Measurements from ENCODE around the gene NHP2.

NHP2 gene

GRCh38 chr5:178123966-178124925 is 29.4 kb downstream of the NHP2 start:
- no peak for DNase-seq (ENCODE audit: low spot score)
- Histone ChIP-seq H3K9me3 (replicated peaks in 1 of 2; ENCODE audit: control insufficient read depth in 2 of 2, insufficient read depth in 1 of 2, low read depth in 1 of 2, low read length in 2 of 2) (no peaks in the 10 kb centered on the region), H3K79me1 (ENCODE audit: low read depth, low read length) (no peaks in the 10 kb centered on the region), H3K14ac (ENCODE audit: low read length) (peak overlapping the region; percentile 71), H4K8ac (ENCODE audit: low read depth, low read length) (no peak overlapping the region), H2BK5ac (ENCODE audit: low read length) (peak overlapping the region; percentile 60), H2AFZ (ENCODE audit: low read length) (no peak overlapping the region), H3K18ac (ENCODE audit: low read length) (peak overlapping the region; percentile 78), H2BK120ac (ENCODE audit: low read depth, low read length) (peak overlapping the region; percentile 89), H3K27me3 (ENCODE audit: control insufficient read depth in 3 of 3, insufficient read depth in 3 of 3, low read depth in 1 of 3, low read length in 3 of 3) (no peaks in the 10 kb centered on the region), H3K4me1 (ENCODE audit: control insufficient read depth in 2 of 2, insufficient read depth in 1 of 2, low read depth in 1 of 2, low read length in 2 of 2) (peaks cover 8 to 9% of the 10 kb centered on the region in 2 donors), H2BK15ac (ENCODE audit: low read length) (peak overlapping the region; percentile 98), H2AK5ac (ENCODE audit: low read depth, low read length) (peak overlapping the region; percentile 20), H3K9ac (ENCODE audit: low read depth, low read length, poor library complexity) (no peak overlapping the region), H2BK12ac (ENCODE audit: low read length) (peak overlapping the region; percentile 41), H3K23ac (ENCODE audit: low read depth, low read length, poor library complexity) (peak overlapping the region; percentile 89), H3K4ac (ENCODE audit: low read length) (peak overlapping the region; percentile 84), H4K91ac (ENCODE audit: low read depth, low read length, poor library complexity) (no peak overlapping the region), H3K27ac (replicated peaks; ENCODE audit: low read length) (no peak overlapping the region), H3K4me3 (ENCODE audit: low read length in 2 of 2) (no peak overlapping the region), H3K36me3 (replicated peaks in 1 of 2; ENCODE audit: control insufficient read depth in 2 of 2, insufficient read depth in 2 of 2, low read length in 2 of 2) (peaks cover 3 to 28% of the 10 kb centered on the region in 2 donors), H3K4me2 (ENCODE audit: insufficient read depth, low read length, poor library complexity, severe bottlenecking) (no peak overlapping the region)
- no CpG with 5 or more reads among the region's 18 CpGs for WGBS, 2 donors (ENCODE audit: extremely low coverage in 2 of 2, insufficient read length in 2 of 2, insufficient replicate concordance in 1 of 2)

GRCh38 chr5:178123094-178123965 is 30.4 kb downstream of the NHP2 start:
- H2BK120ac ChIP-seq (ENCODE audit: low read depth, low read length): no peak overlapping the region
- H3K4me1 ChIP-seq (ENCODE audit: control insufficient read depth in 2 of 2, insufficient read depth in 1 of 2, low read depth in 1 of 2, low read length in 2 of 2): peaks cover 9% of the 10 kb centered on the region in 2 donors
- H4K91ac ChIP-seq (ENCODE audit: low read depth, low read length, poor library complexity): no peak overlapping the region
- no peak overlapping the region for H3K27ac ChIP-seq (replicated peaks; ENCODE audit: low read length)
- no peak overlapping the region for H3K4me3 ChIP-seq (ENCODE audit: low read length in 2 of 2)
- no peaks in the 10 kb centered on the region for H3K9me3 ChIP-seq (replicated peaks in 1 of 2; ENCODE audit: control insufficient read depth in 2 of 2, insufficient read depth in 1 of 2, low read depth in 1 of 2, low read length in 2 of 2)
- peak overlapping the region; percentile 37 for H3K4ac ChIP-seq (ENCODE audit: low read length)
- peak overlapping the region; percentile 21 for H2BK5ac ChIP-seq (ENCODE audit: low read length)
- H2BK12ac ChIP-seq (ENCODE audit: low read length): no peak overlapping the region
- DNase-seq (ENCODE audit: low spot score): no peak
- no peaks in the 10 kb centered on the region for H3K27me3 ChIP-seq (ENCODE audit: control insufficient read depth in 3 of 3, insufficient read depth in 3 of 3, low read depth in 1 of 3, low read length in 3 of 3)
- H2BK15ac ChIP-seq (ENCODE audit: low read length): no peak overlapping the region
- no peak overlapping the region for H2AFZ ChIP-seq (ENCODE audit: low read length)
- H3K4me2 ChIP-seq (ENCODE audit: insufficient read depth, low read length, poor library complexity, severe bottlenecking): no peak overlapping the region
- H3K9ac ChIP-seq (ENCODE audit: low read depth, low read length, poor library complexity): peak overlapping the region; percentile 21
- H2AK5ac ChIP-seq (ENCODE audit: low read depth, low read length): peak overlapping the region; percentile 68
- no CpG with 5 or more reads among the region's 13 CpGs for WGBS, 2 donors (ENCODE audit: extremely low coverage in 2 of 2, insufficient read length in 2 of 2, insufficient replicate concordance in 1 of 2)
- H3K18ac ChIP-seq (ENCODE audit: low read length): peak overlapping the region; percentile 48
- no peak overlapping the region for H4K8ac ChIP-seq (ENCODE audit: low read depth, low read length)
- H3K14ac ChIP-seq (ENCODE audit: low read length): peak overlapping the region; percentile 47
- no peaks in the 10 kb centered on the region for H3K79me1 ChIP-seq (ENCODE audit: low read depth, low read length)
- H3K23ac ChIP-seq (ENCODE audit: low read depth, low read length, poor library complexity): peak overlapping the region; percentile 60
- peaks cover 3 to 28% of the 10 kb centered on the region in 2 donors for H3K36me3 ChIP-seq (replicated peaks in 1 of 2; ENCODE audit: control insufficient read depth in 2 of 2, insufficient read depth in 2 of 2, low read length in 2 of 2)

GRCh38 chr5:178122346-178122745 is 31.3 kb downstream of the NHP2 start:
- Histone ChIP-seq H3K18ac (ENCODE audit: low read length) (no peak overlapping the region), H3K27ac (replicated peaks; ENCODE audit: low read length) (no peak overlapping the region), H3K4me2 (ENCODE audit: insufficient read depth, low read length, poor library complexity, severe bottlenecking) (no peak overlapping the region), H4K8ac (ENCODE audit: low read depth, low read length) (no peak overlapping the region), H3K23ac (ENCODE audit: low read depth, low read length, poor library complexity) (no peak overlapping the region), H3K14ac (ENCODE audit: low read length) (no peak overlapping the region), H3K36me3 (replicated peaks in 1 of 2; ENCODE audit: control insufficient read depth in 2 of 2, insufficient read depth in 2 of 2, low read length in 2 of 2) (peaks cover 3 to 28% of the 10 kb centered on the region in 2 donors), H2AFZ (ENCODE audit: low read length) (no peak overlapping the region), H3K79me1 (ENCODE audit: low read depth, low read length) (no peaks in the 10 kb centered on the region), H3K4ac (ENCODE audit: low read length) (no peak overlapping the region), H3K27me3 (ENCODE audit: control insufficient read depth in 3 of 3, insufficient read depth in 3 of 3, low read depth in 1 of 3, low read length in 3 of 3) (no peaks in the 10 kb centered on the region), H2BK12ac (ENCODE audit: low read length) (no peak overlapping the region), H3K9me3 (replicated peaks in 1 of 2; ENCODE audit: control insufficient read depth in 2 of 2, insufficient read depth in 1 of 2, low read depth in 1 of 2, low read length in 2 of 2) (no peaks in the 10 kb centered on the region), H2BK5ac (ENCODE audit: low read length) (peak overlapping the region; percentile 82), H3K4me1 (ENCODE audit: control insufficient read depth in 2 of 2, insufficient read depth in 1 of 2, low read depth in 1 of 2, low read length in 2 of 2) (peaks cover 11 to 14% of the 10 kb centered on the region in 2 donors), H2BK15ac (ENCODE audit: low read length) (no peak overlapping the region), H2BK120ac (ENCODE audit: low read depth, low read length) (no peak overlapping the region), H3K9ac (ENCODE audit: low read depth, low read length, poor library complexity) (no peak overlapping the region), H2AK5ac (ENCODE audit: low read depth, low read length) (no peak overlapping the region), H4K91ac (ENCODE audit: low read depth, low read length, poor library complexity) (no peak overlapping the region), H3K4me3 (ENCODE audit: low read length in 2 of 2) (no peak overlapping the region)
- WGBS, 2 donors (ENCODE audit: extremely low coverage in 2 of 2, insufficient read length in 2 of 2, insufficient replicate concordance in 1 of 2): no CpG with 5 or more reads among the region's 5 CpGs
- no peak for DNase-seq (ENCODE audit: low spot score)
